ENCODE results near the gene RHBDF1. TPM values are rescaled to one million over a fixed set of nuclear protein-coding genes. Genes with fewer than 3 reads are reported as not detected.

RHBDF1 gene
- total RNA-seq, 4 donors from 2014 or later, result 17.7 to 66.8 (median 18.8) TPM

GRCh38 chr16:117379-118365, 45.2 kb upstream of the RHBDF1 start:
- ATAC-seq (ENCODE audit: low FRiP score), result no peak
- no peak for DNase-seq (ENCODE audit: low spot score)
- peak in 1 of 3 donors; percentile 34 for TF ChIP-seq CTCF (IDR thresholded peaks at IDR 0.05)

GRCh38 chr16:116015-116414, 43.6 kb upstream of the RHBDF1 start:
- no peak for DNase-seq (ENCODE audit: low spot score)
- no peak for TF ChIP-seq CTCF (IDR thresholded peaks at IDR 0.05)
- no peak for ATAC-seq (ENCODE audit: low FRiP score)

- no peak for TF ChIP-seq CTCF (IDR thresholded peaks at IDR 0.05)
- ATAC-seq (ENCODE audit: low FRiP score), result no peak
- no peak for DNase-seq (ENCODE audit: low spot score)
These were observed 41.9 kb upstream of the RHBDF1 start for GRCh38 chr16:114327-114726.

- TF ChIP-seq CTCF (IDR thresholded peaks at IDR 0.05), result no peak
- ATAC-seq (ENCODE audit: low FRiP score) (no peak), DNase-seq (ENCODE audit: low spot score) (no peak)
These were observed 39.9 kb upstream of the RHBDF1 start for GRCh38 chr16:112153-112840.

- ATAC-seq (ENCODE audit: low FRiP score), result no peak
- TF ChIP-seq CTCF (IDR thresholded peaks at IDR 0.05), result no peak
- DNase-seq (ENCODE audit: low spot score), result no peak
These were observed 34.3 kb upstream of the RHBDF1 start for GRCh38 chr16:106623-107324.

GRCh38 chr16:105521-105920, 33.1 kb upstream of the RHBDF1 start:
- no peak for ATAC-seq (ENCODE audit: low FRiP score)

More at GRCh38 chr16:105521-105920, 33.1 kb upstream of the RHBDF1 start:
- DNase-seq (ENCODE audit: low spot score), result no peak
- no peak for TF ChIP-seq CTCF (IDR thresholded peaks at IDR 0.05)
